ENCODE results near the gene KRTAP22-1.

KRTAP22-1 gene

DNA sequence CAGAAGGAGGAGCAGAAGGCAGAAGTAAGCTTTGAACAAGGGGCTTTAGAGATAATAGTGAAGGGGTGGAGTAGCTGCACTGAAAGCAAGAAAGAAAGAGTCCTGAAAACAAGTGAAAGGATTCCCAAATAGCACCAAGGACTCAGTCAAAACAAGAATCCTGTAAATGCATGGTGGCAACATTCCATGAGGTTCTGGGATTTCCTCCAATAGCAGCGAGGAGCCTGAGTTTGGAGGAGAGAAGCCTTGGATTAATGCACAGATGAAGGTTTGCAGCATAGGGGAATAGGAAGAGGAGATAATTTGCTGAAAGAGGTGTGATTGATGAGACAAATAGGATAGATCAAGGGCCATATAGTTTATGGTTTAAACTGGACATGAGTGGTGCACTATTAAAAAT, 21.5 kb upstream of the KRTAP22-1 start:
- TF ChIP-seq, protein P1, sequence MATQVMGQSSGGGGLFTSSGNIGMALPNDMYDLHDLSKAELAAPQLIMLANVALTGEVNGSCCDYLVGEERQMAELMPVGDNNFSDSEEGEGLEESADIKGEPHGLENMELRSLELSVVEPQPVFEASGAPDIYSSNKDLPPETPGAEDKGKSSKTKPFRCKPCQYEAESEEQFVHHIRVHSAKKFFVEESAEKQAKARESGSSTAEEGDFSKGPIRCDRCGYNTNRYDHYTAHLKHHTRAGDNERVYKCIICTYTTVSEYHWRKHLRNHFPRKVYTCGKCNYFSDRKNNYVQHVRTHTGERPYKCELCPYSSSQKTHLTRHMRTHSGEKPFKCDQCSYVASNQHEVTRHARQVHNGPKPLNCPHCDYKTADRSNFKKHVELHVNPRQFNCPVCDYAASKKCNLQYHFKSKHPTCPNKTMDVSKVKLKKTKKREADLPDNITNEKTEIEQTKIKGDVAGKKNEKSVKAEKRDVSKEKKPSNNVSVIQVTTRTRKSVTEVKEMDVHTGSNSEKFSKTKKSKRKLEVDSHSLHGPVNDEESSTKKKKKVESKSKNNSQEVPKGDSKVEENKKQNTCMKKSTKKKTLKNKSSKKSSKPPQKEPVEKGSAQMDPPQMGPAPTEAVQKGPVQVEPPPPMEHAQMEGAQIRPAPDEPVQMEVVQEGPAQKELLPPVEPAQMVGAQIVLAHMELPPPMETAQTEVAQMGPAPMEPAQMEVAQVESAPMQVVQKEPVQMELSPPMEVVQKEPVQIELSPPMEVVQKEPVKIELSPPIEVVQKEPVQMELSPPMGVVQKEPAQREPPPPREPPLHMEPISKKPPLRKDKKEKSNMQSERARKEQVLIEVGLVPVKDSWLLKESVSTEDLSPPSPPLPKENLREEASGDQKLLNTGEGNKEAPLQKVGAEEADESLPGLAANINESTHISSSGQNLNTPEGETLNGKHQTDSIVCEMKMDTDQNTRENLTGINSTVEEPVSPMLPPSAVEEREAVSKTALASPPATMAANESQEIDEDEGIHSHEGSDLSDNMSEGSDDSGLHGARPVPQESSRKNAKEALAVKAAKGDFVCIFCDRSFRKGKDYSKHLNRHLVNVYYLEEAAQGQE (IDR thresholded peaks at IDR 0.05; ENCODE audit: insufficient read depth in 1 of 2, low read depth in 2 of 2, low read length in 2 of 2) = no peak
- TF ChIP-seq FOXP2 (optimal IDR thresholded peaks at IDR 0.05; ENCODE audit: borderline replicate concordance, extremely low read depth, extremely low read length, insufficient read depth) (no peak), POLR2AphosphoS5 (IDR thresholded peaks at IDR 0.05; ENCODE audit: low read depth, low read length) (no peak), TAF1 (IDR thresholded peaks at IDR 0.05; ENCODE audit: borderline replicate concordance, insufficient read depth, low read length) (no peak), SIN3A (IDR thresholded peaks at IDR 0.05; ENCODE audit: borderline replicate concordance, insufficient read depth, low read length) (no peak)

DNA sequence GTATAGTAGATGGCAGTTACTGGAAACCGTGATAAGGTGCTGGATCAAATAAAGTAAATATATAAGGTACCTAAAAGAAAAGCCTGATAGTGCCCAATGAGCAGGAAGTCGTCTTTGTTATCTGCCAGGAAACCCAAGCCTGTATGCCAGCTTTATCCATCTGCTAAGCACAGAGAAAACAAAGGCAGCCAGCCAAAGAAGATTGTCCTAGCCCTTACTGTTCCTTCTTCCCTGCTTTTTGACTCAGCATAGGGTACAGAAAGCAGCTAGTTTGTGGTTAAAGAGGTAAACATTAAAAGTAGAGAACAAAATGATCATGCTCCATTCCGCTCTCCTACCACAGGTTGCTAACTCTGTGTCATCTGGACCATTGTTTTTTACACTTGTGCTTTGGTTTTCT, 20.8 kb upstream of the KRTAP22-1 start:
- TF ChIP-seq POLR2AphosphoS5 (IDR thresholded peaks at IDR 0.05; ENCODE audit: low read depth, low read length) (no peak), FOXP2 (optimal IDR thresholded peaks at IDR 0.05; ENCODE audit: borderline replicate concordance, extremely low read depth, extremely low read length, insufficient read depth) (no peak), TAF1 (IDR thresholded peaks at IDR 0.05; ENCODE audit: borderline replicate concordance, insufficient read depth, low read length) (no peak), SIN3A (IDR thresholded peaks at IDR 0.05; ENCODE audit: borderline replicate concordance, insufficient read depth, low read length) (no peak)
- TF ChIP-seq, protein P1 (IDR thresholded peaks at IDR 0.05; ENCODE audit: insufficient read depth in 1 of 2, low read depth in 2 of 2, low read length in 2 of 2) = no peak

- TF ChIP-seq, protein P1 (IDR thresholded peaks at IDR 0.05; ENCODE audit: insufficient read depth in 1 of 2, low read depth in 2 of 2, low read length in 2 of 2) = no peak
- no peak for TF ChIP-seq SIN3A (IDR thresholded peaks at IDR 0.05; ENCODE audit: borderline replicate concordance, insufficient read depth, low read length)
- no peak for TF ChIP-seq FOXP2 (optimal IDR thresholded peaks at IDR 0.05; ENCODE audit: borderline replicate concordance, extremely low read depth, extremely low read length, insufficient read depth)
- TF ChIP-seq TAF1 (IDR thresholded peaks at IDR 0.05; ENCODE audit: borderline replicate concordance, insufficient read depth, low read length) = no peak
- TF ChIP-seq POLR2AphosphoS5 (IDR thresholded peaks at IDR 0.05; ENCODE audit: low read depth, low read length) = no peak
Observed at GRCh38 chr21:30582870-30583269, 18.0 kb upstream of the KRTAP22-1 start.

DNA sequence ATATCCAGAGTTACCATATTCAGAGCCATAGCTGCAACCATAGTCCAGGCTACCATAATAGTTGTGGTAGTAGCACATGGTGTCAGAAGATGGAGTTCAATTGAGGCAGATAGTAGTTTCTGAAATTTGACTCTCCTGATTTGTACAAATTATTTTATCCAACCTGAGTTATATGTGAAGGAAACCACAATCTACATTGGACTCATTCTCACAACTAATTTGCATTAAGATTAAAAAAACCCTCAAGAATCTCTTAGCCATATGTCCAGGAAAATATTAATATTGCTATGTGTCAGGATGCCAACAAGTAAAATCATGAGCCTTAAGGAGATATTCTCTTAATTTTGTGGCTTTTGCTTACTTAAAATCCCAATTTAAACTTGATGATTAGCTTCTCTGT, 10.6 kb upstream of the KRTAP22-1 start, which contains the start of gene KRTAP22-2:
Gene KRTAP22-2, minus strand, starts transcription at position 101 of the 400 bp plus-strand sequence.
- TF ChIP-seq, protein P1 (IDR thresholded peaks at IDR 0.05; ENCODE audit: insufficient read depth in 1 of 2, low read depth in 2 of 2, low read length in 2 of 2) = no peak

DNA sequence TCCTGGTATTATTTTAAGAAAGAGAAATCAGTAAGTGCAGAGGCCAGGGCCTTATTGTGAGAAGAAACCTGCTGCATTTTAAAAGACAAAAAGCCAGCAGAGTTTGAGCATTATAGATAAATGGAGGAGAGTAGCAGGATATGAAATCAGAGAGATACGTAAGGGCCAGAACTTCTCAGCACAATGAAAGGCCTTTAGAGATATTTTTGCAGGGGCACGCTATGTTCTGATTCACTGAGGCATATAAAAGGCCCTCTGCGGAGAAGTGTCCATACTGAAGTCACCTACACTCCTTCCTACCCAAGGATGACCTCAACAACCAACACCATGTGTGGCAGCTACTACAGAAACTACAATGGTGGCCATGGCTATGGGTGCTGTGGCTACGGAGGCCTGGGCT, 8.7 kb upstream of the KRTAP22-1 start, which contains the start of gene KRTAP6-3:
Gene KRTAP6-3, plus strand, starts transcription at position 301 of the 400 bp plus-strand sequence. Its CDS starts 6 bp downstream, at position 307.
- TF ChIP-seq, protein P1 (IDR thresholded peaks at IDR 0.05; ENCODE audit: insufficient read depth in 1 of 2, low read depth in 2 of 2, low read length in 2 of 2) = no peak

Data from PFSK-1 (cell line).